ENCODE data around the gene CREB5. TPM values are rescaled to one million over a fixed set of nuclear protein-coding genes. Genes with fewer than 3 reads are reported as not detected.

Gene CREB5
- total and polyA plus RNA-seq, 2 of the 13 experiments (the other 11 are each of a cell fraction or from before 2014, with no cell fraction given) = 0.38 to 0.71 TPM

GRCh38 chr7:28684650-28685241 lies 272.4 kb downstream of the CREB5 start:
- no peak overlapping the region for H3K4me2 ChIP-seq (ENCODE audit: low read depth, low read length)
- in situ Hi-C loops (cut with HindIII; ENCODE audit: extremely low pct_ligation_motif_present, low pct_unique_long_range_greater_than_20kb) = no loop called here
- DNase-seq (ENCODE audit: low spot score) (no peak), FAIRE-seq (no peak), ATAC-seq (no peak)
- H2AFZ ChIP-seq (ENCODE audit: low read length) = no peak overlapping the region
- H3K4me1 ChIP-seq (ENCODE audit: insufficient read depth, low read length) = peaks cover 8% of the 10 kb centered on the region; the same call in 1 of the 2 replicates
- H4K20me1 ChIP-seq (ENCODE audit: insufficient read depth, low read length) = no peaks in the 10 kb centered on the region
- no peaks in the 10 kb centered on the region for H3K36me3 ChIP-seq (replicated peaks in 1 of 2; ENCODE audit: control insufficient read depth in 1 of 2, insufficient read depth in 2 of 2, low read length in 2 of 2)
- POLR2A ChIA-PET = no interaction called here
- H3K9ac ChIP-seq (ENCODE audit: insufficient read depth, low read depth, low read length) = no peak overlapping the region
- WGBS (ENCODE audit: low lambda C conversion rate) = 16% methylated on average over 5 of the region's 5 CpGs
- H3K27me3 ChIP-seq (ENCODE audit: control insufficient read depth in 1 of 2, insufficient read depth in 2 of 2, low read length in 2 of 2) = peaks cover 0 to 11% of the 10 kb centered on the region in 2 experiments; a peak in 1 of 5 replicates
- H3K9me3 ChIP-seq (ENCODE audit: low read length) = no peaks in the 10 kb centered on the region
- no TSS peak for BruUV-seq (replicated peaks)
- H3K4me3 ChIP-seq (replicated peaks in 1 of 3; ENCODE audit: insufficient read depth in 1 of 3, low read depth in 2 of 3, low read length in 3 of 3) = no peak overlapping the region
- intact Hi-C loops (cut with micrococcal nuclease; ENCODE audit: unreplicated experiment) = no loop called here
- H3K79me2 ChIP-seq (ENCODE audit: insufficient read depth, low read length) = no peaks in the 10 kb centered on the region
- H3K27ac ChIP-seq (ENCODE audit: extremely low read length, insufficient read depth, low read length) = no peak overlapping the region
- CTCF ChIA-PET (ENCODE audit: low intra/inter-chr PET ratio, low total read pairs) = no interaction called here
- no peak for TF ChIP-seq SALL2 (CRISPR knock-in tag; IDR thresholded peaks at IDR 0.05)
- no peak for TF ChIP-seq KLF16 (CRISPR knock-in tag; IDR thresholded peaks at IDR 0.05)
- TF ChIP-seq ZMYM3 (CRISPR knock-in tag; IDR thresholded peaks at IDR 0.05) = no peak
- no peak for TF ChIP-seq ZNF17 (CRISPR knock-in tag; IDR thresholded peaks at IDR 0.05)
- no peak for TF ChIP-seq HDAC1 (CRISPR knock-in tag; IDR thresholded peaks at IDR 0.05)
- no peak for TF ChIP-seq AFF4 (CRISPR knock-in tag; IDR thresholded peaks at IDR 0.05)
- no peak for TF ChIP-seq ZNF510 (CRISPR knock-in tag; IDR thresholded peaks at IDR 0.05; ENCODE audit: low read depth)
- TF ChIP-seq GZF1 (CRISPR knock-in tag; IDR thresholded peaks at IDR 0.05) = no peak
- TF ChIP-seq FOXO4 (CRISPR knock-in tag; conservative IDR thresholded peaks at IDR 0.05) = no peak
- no peak for TF ChIP-seq ZNF784 (CRISPR knock-in tag; IDR thresholded peaks at IDR 0.05; ENCODE audit: borderline replicate concordance)
- TF ChIP-seq ZNF562 (CRISPR knock-in tag; IDR thresholded peaks at IDR 0.05; ENCODE audit: borderline replicate concordance) = no peak
- TF ChIP-seq MIER3 (CRISPR knock-in tag; IDR thresholded peaks at IDR 0.05; ENCODE audit: borderline replicate concordance) = no peak
- no peak for TF ChIP-seq TBL1XR1 (IDR thresholded peaks at IDR 0.05; ENCODE audit: borderline replicate concordance, low read length, partially characterized antibody)
- no peak for TF ChIP-seq TRIM24 (CRISPR knock-in tag; IDR thresholded peaks at IDR 0.05)
- TF ChIP-seq CCDC6 (CRISPR knock-in tag; IDR thresholded peaks at IDR 0.05) = no peak
- TF ChIP-seq MXD4 (CRISPR knock-in tag; IDR thresholded peaks at IDR 0.05) = no peak
